Measurements from ENCODE around the gene ANTXR1. TPM values are rescaled to one million over a fixed set of nuclear protein-coding genes. Genes with fewer than 3 reads are reported as not detected.
A peak's percentile ranks its signal among the peaks of the same experiment; 100 is the strongest.

ANTXR1 gene
- total and polyA plus RNA-seq, 2 experiments from 2014 or later = 128 to 191 TPM

DNA sequence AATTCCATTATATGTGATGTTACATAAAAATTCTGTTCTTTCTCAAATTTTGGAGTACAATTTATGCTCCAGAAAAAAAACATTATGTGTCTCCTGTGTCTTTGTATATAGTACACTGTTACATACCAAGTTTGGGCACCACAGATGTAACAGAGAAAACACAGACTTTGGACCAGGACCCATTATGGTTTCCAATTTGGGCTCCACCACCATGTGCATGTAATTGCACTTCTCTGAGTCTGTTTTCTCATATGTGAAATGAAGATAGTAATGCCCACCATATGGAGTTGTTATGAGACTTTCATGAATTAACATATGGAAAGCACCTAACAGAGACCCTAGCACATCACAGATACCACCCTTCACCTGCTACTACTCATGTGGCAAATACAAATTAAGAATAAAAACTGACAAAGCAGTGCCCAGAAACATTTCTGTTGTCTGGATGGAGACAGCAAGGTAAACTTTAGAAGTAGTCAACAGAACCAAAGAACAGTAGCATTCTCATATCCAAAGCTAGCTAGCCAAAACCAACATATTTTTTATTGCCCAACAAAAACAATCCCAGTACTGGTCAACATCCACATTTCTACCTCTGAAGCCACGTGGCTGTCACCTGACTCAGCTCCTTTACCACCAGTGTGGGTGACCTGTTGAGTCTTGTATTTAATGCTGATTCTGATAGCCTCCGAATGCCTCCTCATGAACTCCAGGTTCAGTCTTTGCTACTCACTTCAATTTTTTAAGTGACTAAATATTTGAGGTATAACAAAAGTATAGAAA, 42.9 kb downstream of the ANTXR1 start:
- Histone ChIP-seq H4K20me1 (ENCODE audit: insufficient read depth) (peaks cover 3% of the 10 kb centered on the region; the same call in 1 of the 2 replicates), H3K9ac (no peak overlapping the region), H3K4me1 (ENCODE audit: insufficient read depth) (peaks cover 26% of the 10 kb centered on the region), H2AFZ (no peak overlapping the region), H3K79me2 (ENCODE audit: insufficient read depth) (peaks cover 98% of the 10 kb centered on the region), H3K9me3 (ENCODE audit: low read depth) (no peaks in the 10 kb centered on the region), H3K4me3 (no peak overlapping the region), H3F3A (ENCODE audit: insufficient read depth) (peaks cover 33% of the 10 kb centered on the region), H3K9me2 (ENCODE audit: insufficient read depth) (0 out of 2 replicates have a peak, but pooled peaks cover 5% of the 10 kb centered on the region), H3K27ac (no peak overlapping the region), H3K36me3 (ENCODE audit: low read depth) (peaks cover 33% of the 10 kb centered on the region; the same call in 1 of the 2 replicates), H3K4me2 (ENCODE audit: unreplicated experiment) (no peak overlapping the region), H3K27me3 (replicated peaks; ENCODE audit: insufficient read depth) (no peaks in the 10 kb centered on the region)
- DNase-seq = no peak
- in situ Hi-C loops (cut with MboI) = no loop called here
- WGBS, 2 experiments (ENCODE audit: low coverage in 1 of 2, low lambda C conversion rate in 2 of 2, missing lambda C conversion rate in 2 of 2) = 92 to 96% methylated on average over 2 of the region's 2 CpGs
- TF ChIP-seq EZH2 (IDR thresholded peaks at IDR 0.05; ENCODE audit: insufficient read depth, poor library complexity, severe bottlenecking) (no peak), EZH2phosphoT487 (IDR thresholded peaks at IDR 0.05; ENCODE audit: insufficient read depth, low read depth) (no peak)

DNA sequence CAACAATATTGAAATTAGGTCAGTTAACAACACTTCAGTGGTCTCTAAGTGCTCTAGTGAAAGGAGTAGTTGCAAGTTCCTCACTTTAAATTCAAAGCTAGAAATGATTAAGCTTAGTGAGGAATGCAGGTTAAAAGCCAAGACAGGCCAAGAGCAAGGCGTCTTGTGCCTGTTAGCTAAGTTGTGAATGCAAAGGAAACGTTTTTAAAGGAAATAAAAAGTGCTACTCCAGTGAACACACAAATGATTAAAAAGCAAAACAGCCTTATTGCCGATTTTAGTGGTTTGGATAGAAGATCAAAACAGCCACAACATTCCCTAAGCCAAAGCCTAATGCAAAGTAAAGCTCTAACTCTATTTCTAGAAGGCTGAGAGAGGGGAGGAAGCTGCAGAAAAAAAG, 44.7 kb downstream of the ANTXR1 start:
- in situ Hi-C loops (cut with MboI) = no loop called here

DNA sequence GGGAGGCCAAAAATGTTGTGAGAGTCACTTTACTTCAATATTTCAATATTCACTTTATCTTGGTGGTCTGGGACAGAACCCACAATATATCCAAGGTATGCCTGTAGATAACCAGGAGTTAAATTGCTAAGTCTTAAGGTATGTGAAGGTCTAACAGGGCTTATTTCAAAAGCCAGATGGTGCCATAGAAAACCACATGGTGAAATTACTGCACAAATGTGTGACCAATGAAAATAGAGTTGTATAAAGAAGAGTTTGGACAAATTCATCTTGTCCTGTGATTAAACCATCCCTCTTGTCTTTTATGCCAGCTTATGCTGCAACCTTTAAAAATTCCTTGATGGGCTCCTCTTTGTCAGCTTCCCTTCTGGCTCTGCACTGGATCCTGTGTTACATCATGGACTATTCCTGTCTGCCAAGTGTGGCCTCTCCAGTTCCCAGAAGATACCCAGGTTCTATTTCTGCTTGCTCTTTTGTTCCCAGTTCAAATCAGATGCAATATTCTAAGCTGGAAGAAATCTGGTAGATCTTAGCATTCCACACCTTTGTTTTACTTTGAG, 46.8 kb downstream of the ANTXR1 start:
- Histone ChIP-seq H3K9me2 (ENCODE audit: insufficient read depth) (no peaks in the 10 kb centered on the region), H3K27ac (0 out of 2 replicates have a peak overlapping the region, but pooled peaks have one; percentile 12), H3K9ac (no peak overlapping the region), H3K4me2 (ENCODE audit: unreplicated experiment) (no peak overlapping the region), H2AFZ (no peak overlapping the region), H3K27me3 (replicated peaks; ENCODE audit: insufficient read depth) (no peaks in the 10 kb centered on the region), H3K79me2 (ENCODE audit: insufficient read depth) (peaks cover 98% of the 10 kb centered on the region), H3K4me3 (no peak overlapping the region), H4K20me1 (ENCODE audit: insufficient read depth) (0 out of 2 replicates have a peak, but pooled peaks cover 9% of the 10 kb centered on the region), H3K9me3 (ENCODE audit: low read depth) (no peaks in the 10 kb centered on the region), H3K36me3 (ENCODE audit: low read depth) (peaks cover 31% of the 10 kb centered on the region; the same call in 1 of the 2 replicates), H3F3A (ENCODE audit: insufficient read depth) (peaks cover 37% of the 10 kb centered on the region), H3K4me1 (ENCODE audit: insufficient read depth) (peaks cover 26% of the 10 kb centered on the region)
- TF ChIP-seq EZH2phosphoT487 (IDR thresholded peaks at IDR 0.05; ENCODE audit: insufficient read depth, low read depth) (no peak), EZH2 (IDR thresholded peaks at IDR 0.05; ENCODE audit: insufficient read depth, poor library complexity, severe bottlenecking) (no peak)
- DNase-seq = peak; percentile 55
- in situ Hi-C loops (cut with MboI) = no loop called here

More for the DNA sequence above, 44.7 kb downstream of the ANTXR1 start:
- Histone ChIP-seq H3K36me3 (ENCODE audit: low read depth) (peaks cover 33% of the 10 kb centered on the region; the same call in 1 of the 2 replicates), H3K4me3 (no peak overlapping the region), H3K9ac (no peak overlapping the region), H3K27me3 (replicated peaks; ENCODE audit: insufficient read depth) (no peaks in the 10 kb centered on the region), H3K79me2 (ENCODE audit: insufficient read depth) (peaks cover 98% of the 10 kb centered on the region), H3K9me3 (ENCODE audit: low read depth) (no peaks in the 10 kb centered on the region), H4K20me1 (ENCODE audit: insufficient read depth) (peaks cover 3% of the 10 kb centered on the region; the same call in 1 of the 2 replicates), H3K27ac (no peak overlapping the region), H2AFZ (no peak overlapping the region), H3K4me1 (ENCODE audit: insufficient read depth) (peaks cover 38% of the 10 kb centered on the region), H3K9me2 (ENCODE audit: insufficient read depth) (0 out of 2 replicates have a peak, but pooled peaks cover 5% of the 10 kb centered on the region), H3K4me2 (ENCODE audit: unreplicated experiment) (no peak overlapping the region), H3F3A (ENCODE audit: insufficient read depth) (peaks cover 35% of the 10 kb centered on the region)
- no peak for TF ChIP-seq EZH2phosphoT487 (IDR thresholded peaks at IDR 0.05; ENCODE audit: insufficient read depth, low read depth)
- TF ChIP-seq EZH2 (IDR thresholded peaks at IDR 0.05; ENCODE audit: insufficient read depth, poor library complexity, severe bottlenecking) = no peak
- no peak for DNase-seq
- 36 to 53% methylated on average over 3 of the region's 3 CpGs for WGBS, 2 experiments (ENCODE audit: low coverage in 1 of 2, low lambda C conversion rate in 2 of 2, missing lambda C conversion rate in 2 of 2)

DNA sequence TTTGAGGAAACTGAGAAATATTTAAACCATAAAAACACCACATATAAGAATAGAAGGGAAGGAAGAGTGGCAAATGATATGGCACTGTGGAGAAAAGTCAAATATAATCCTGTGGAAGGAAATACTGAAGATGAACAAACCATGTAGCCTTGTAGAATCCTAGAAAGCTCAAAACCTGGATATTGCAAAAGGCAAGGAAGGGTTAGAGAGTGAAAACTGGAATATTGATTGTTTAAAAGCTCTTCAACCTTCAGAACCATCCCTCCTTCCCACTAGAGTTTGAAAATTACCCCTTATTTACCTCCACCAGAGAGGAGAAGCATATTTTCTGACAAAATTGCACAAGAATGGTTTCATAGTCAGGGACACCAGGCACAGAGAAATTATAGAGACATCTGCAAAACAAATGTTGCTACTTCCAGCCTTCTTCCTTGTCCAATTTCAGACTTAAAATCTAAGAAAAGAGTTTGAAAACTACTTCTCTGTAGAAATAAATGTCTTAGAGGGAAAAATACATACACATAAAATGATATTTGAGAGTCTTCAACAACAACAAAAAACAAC, 48.0 kb downstream of the ANTXR1 start:
- H3K9me3 ChIP-seq (ENCODE audit: low read depth) = no peaks in the 10 kb centered on the region
- H3F3A ChIP-seq (ENCODE audit: insufficient read depth) = peaks cover 37% of the 10 kb centered on the region
- in situ Hi-C loops (cut with MboI) = no loop called here
- no peak for DNase-seq
- no peaks in the 10 kb centered on the region for H3K9me2 ChIP-seq (ENCODE audit: insufficient read depth)
- H3K4me3 ChIP-seq = no peak overlapping the region
- H3K4me2 ChIP-seq (ENCODE audit: unreplicated experiment) = no peak overlapping the region
- H3K9ac ChIP-seq = no peak overlapping the region
- peaks cover 88% of the 10 kb centered on the region for H3K79me2 ChIP-seq (ENCODE audit: insufficient read depth)
- no peak overlapping the region for H2AFZ ChIP-seq
- H3K36me3 ChIP-seq (ENCODE audit: low read depth) = peaks cover 27% of the 10 kb centered on the region; the same call in 1 of the 2 replicates
- peaks cover 24% of the 10 kb centered on the region for H3K4me1 ChIP-seq (ENCODE audit: insufficient read depth)
- H4K20me1 ChIP-seq (ENCODE audit: insufficient read depth) = 0 out of 2 replicates have a peak, but pooled peaks cover 9% of the 10 kb centered on the region
- no peak overlapping the region for H3K27ac ChIP-seq
- H3K27me3 ChIP-seq (replicated peaks; ENCODE audit: insufficient read depth) = no peaks in the 10 kb centered on the region
- no peak for TF ChIP-seq EZH2 (IDR thresholded peaks at IDR 0.05; ENCODE audit: insufficient read depth, poor library complexity, severe bottlenecking)
- TF ChIP-seq EZH2phosphoT487 (IDR thresholded peaks at IDR 0.05; ENCODE audit: insufficient read depth, low read depth) = no peak
